GM19238 (cell line): Measurements from ENCODE around the gene DNAJB1.
A peak's percentile ranks its signal among the peaks of the same experiment; 100 is the strongest.
"Not testable (repeated sequence)": the region's sequence is repeated elsewhere in the genome, so short reads cannot be mapped to it uniquely, and the experiment has no call there.

ENCODE experiments used
- DNase-seq: peaks from one replicate; pipeline ENCODE4 v3.0.0; 2011; ENCODE audit warnings: low spot score; ENCODE audit not compliant: insufficient read length

Gene DNAJB1

DNA sequence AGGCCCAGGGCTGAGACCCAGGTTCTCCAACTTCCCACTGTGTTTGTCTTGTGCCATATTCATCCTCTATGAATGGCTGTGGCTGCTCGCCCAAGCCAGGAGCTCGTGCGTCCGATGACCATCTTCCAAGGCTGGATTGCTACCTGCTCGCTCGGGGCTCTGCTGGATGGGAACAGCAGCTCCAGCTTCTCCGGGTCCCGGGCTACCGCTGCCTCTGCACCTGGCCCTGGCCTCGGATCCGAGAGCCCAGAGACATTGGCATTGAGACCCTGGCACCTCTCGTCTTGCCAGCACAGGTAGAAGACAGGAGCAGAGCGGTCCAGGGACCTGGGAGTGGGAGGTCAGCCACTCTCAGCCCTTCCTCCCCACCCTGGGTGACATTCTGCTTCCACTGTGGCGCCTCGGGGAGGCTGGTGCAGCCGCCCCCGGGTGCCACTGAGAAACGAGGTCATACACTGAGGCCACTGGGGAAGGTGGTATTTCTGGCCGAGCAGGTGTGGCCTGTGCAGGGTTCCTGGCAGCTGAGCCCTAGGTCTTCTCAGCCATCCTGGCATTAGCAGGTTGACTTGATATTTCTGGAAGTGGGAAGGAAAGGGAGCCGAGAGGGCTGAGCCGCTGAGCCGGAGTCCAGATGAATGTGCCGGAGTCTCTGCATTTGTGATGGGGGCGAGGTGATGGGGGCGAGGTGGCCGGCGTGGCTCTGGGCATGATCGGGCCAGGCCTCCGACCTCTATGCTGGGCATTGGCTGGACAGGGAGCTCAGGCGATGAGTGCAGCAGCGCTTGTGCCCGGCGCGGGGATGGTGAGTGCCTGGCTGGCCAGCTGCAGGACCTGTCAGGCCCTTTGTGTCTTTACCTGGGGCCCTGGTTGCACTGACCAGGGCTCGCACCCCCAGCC, 35.1 kb upstream of the DNAJB1 start:
- no peak for DNase-seq

DNA sequence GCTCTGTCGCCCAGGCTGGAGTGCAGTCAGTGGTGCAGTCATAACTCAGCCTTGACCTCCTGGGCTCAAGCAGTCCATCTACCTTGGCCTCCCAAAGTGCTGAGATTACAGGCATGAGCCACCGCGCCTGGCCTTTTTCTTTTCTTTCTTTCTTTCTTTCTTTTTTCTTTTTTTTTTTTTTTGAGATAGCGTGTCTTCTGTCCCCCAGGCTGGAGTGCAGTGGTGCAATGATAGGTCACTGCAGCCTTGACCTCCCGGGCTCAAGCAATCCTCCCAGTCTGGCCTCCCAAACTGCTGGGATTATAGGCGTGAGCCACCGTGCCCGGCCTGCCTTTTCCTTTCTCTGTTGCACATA, 33.8 kb upstream of the DNAJB1 start:
- DNase-seq = not testable (repeated sequence)

DNA sequence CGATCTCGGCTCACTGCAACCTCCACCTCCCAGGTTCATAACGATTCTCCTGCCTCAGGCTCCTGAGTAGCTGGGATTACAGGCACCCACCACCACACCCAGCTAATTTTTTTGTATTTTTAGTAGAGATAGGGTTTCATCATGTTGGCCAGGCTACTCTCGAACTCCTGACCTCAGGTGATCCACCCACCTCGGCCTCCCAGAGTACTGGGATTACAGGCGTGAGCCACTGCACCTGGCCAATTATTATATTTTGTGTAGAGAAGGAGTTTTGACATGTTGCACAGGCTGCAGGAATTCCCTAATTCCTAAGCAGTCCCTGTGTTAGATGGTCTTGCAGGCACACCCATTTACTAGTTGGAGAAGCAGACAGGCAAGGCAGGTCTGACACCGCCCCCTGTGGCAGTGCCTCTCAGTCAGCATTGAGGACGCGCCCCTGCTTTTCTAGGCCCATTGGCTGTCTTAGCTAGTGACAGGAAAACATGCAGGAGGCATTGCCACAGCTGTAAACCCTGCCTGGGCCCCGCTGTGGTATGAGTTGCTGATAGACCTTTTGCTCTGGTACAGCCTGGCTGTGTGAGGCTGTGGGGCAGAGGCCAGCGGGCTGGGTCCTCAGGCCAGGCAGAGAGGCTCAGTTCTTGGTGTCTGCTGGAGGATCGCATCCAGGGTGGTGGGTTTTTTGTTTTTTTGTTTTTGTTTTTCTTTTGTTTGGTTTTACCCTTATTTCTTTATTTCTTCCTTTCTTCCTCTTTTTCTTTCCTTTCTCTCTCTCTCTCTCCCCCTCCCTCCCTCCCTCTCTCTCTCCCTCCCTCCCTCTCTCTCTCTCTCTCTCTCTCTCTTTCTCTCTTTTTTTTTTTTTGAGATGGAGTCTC, 33.2 kb upstream of the DNAJB1 start:
- DNase-seq = peak; percentile 59

DNA sequence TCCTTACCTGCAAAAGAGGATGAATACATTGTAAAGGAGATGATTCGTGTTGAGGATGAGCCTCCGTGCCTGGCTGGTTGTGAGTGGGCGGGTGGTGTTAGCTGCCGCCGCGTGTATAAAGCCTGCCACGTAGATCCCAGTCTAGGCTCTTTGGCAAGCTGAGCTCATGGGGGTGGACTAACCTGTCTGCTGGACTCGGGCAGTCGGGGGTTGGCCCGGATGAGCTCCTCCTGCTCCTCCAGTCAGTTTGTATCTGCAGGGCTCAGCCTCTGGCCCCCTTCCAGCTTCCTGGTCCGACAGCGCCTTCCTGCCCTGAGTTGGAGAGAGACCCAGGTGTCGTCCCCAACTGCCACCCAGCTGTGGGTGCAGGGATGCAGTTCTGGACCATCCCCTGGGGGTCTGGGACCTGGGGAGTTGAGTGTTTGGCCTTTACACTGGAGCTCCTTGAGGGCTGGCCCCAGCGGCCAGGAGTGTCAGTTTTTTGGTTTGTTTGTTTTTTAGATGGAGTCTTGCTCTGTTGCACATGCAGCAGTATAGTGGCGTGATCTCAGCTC, 32.1 kb upstream of the DNAJB1 start:
- DNase-seq = no peak

DNA sequence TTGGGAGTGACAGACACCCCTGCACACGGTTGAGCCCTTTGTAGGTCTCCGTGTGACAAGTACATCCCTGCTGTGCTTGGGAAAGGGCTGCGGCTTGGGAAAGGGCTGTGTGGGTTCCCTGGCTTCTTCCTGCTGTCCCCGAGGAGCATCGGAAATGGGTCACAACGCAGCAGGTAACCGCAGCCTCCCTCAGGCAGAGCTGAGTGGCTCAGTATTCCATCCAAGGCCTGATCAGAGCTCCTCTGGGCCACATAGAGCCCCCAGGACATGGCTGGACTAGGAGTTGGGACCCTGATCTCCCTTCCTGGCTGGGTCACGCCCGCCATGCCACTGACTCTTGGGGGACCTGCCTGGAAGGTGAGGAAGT, 27.5 kb upstream of the DNAJB1 start:
- DNase-seq = no peak

DNA sequence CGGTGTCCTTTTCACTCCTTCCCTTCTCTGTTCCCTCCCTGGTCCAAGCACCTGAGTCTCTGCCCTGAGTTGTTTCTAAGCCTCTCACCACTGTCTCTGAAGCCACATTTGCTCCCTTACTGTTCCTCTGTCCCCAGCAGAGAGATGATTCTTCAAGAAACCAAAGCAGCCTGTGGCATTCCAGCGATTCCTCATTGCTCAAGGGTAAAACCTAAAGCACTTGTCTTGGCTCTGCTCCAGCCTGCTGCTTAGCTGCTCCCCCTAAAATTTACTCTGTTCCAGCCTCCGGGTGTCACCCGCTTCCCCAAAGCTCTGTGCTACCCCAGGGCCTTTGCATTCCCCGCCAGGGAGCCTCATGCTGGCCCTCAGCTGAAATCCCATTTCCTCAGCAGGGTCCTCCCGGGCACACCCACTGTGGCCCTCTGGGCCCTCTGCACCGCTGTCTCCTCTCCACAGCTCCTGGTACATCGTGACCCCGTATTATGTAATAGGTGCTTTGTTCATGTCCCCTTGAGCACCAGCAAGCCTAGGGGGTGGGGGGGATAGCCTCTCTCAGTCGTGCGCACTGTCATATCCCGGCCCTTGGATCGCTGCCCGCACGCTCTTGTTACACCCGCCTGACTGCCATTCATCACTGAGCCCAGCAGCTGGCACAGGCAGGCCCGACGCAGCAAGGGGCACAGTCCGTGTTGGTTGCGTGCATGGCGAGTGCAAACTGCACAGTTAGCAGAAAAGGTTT, 26.9 kb upstream of the DNAJB1 start:
- no peak for DNase-seq

DNA sequence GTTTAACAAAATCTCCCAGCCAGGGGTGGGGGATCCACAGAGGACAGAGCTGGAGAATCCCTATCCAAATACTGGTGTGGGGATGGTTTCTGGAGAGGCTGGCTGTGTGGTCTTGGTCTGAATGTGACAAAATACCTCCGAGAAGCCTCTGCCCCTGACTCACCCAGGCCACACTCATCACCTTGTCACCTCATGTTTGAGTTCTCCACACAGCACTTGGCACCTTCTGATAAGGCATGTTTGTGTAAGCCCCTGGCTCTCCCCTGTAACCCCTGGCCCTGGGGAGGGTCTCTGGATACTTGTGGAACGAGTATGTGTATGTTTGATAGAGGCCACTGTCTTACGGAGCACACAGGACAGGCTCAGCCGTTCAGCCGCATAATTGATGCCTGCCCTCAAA, 25.9 kb upstream of the DNAJB1 start:
- no peak for DNase-seq

DNA sequence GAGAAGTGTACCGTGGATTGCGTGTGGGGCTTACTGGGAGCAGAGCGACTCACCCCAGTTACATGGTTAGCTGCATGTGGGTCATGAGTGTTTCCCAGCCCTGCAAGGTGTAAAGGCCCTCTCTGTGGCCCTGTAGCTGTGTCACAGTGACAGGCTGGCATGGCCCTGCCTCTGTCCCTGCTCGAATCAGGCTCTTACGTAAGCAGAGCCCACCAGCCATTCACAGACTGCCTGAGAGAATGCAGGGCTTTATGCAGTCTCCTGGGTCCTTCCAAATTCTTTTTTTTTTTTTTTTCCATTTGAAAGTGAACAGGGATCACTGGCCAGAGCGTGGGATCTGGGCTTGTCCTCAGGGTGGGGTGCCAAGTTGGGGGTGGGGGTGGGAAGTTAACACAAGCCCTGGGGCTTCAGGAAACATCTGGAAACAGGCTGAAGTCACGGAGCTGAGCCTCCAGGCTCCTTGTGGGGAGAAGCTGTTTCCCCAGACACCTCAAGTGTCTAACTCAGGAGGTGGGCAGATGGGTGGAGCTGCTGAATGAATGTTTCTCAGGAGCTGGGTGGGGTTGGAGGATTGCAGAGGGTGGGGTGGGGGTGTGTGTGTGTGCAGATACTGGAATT, 24.6 kb upstream of the DNAJB1 start:
- DNase-seq = no peak

DNA sequence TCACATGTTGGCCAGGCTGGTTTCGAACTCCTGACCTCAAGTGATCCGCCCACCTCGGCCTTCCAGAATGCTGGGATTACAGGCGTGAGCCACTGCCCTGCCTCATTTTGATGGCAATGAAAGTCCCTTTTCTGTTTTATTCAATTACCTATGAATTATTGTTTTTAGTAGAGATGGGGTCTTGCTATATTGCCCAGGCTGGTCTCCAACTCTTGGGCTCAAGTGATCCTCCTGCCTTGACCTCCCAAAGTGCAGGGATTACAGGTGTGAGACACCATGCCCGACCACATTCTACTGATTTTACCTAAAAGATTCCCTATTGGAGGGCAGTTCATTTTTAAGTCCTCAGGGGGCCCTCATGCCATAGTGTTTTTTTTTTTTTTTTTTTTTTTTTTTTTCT, 23.8 kb upstream of the DNAJB1 start:
- DNase-seq = not testable (repeated sequence)

DNA sequence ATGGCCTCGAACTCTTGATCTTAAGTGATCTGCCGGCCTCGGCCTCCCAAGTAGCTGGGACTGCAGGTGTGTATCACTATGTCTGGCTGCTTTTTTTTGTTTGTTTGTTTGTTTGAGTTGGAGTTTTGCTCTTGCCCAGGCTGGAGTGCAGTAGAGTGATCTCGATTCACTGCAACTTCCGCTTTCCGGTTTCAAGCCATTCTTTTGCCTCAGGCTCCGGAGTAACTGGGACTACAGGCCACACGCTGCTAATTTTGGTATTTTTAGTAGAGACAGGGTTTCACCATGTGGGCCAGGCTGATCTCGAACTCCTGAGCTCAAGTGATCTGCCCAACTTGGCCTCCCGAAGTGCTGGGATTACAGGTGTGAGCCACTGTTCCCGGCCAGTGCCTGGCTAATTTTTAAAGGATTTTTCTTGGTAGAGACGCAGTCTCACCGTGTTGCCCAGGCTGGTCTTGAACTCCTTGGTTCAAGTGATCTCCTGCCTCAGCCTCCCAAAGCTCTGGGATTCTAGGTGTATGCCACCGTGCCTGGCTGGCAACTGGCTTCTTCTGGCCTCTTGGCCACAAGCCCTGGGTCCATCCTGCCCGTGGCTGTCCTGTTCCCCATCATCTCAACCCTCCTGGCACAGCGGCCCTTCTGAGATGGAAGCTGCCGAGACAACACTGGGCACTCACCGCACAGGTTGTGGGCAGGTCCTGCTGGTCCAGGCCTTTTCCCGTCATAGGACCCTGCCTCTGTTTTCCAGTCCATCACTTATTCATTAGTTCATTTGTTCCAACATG, 22.7 kb upstream of the DNAJB1 start:
- no peak for DNase-seq

DNA sequence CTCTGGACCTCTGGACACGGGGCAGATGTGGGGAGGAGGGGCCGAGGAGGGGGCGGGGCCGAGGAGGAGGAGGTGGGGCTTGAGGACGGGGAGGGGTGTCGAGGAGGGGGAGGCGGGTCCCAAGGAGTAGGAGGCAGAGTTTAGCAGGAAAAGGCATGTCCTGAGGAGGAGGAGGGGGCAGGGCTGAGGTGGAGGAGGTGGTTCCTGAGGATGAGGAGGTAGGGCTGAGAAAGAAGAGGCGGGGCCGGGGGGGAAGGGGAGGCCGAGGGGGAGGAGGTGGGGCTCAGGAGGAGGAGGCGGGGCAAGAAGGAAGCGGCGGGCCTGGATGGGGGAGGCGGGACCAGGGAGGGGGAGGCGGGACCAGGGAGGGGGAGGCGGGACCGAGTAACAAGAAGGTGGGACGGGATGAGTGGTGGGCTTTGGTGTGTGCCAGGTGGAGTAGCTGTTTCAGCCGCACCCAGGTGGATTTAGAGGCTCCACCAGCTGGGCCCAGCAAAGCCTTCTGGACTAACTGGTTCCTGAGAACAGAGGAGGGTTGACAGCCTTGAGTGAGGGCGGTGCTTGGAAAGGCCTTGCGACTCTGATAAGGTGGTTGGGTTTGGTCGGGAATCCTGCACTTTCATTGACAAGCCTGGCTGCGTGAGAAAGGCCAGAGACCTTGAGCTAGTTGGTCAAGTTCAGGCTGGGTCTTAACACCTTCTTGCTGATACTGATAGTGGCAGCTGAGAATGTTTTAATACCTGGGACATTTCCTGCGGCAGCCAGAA, 18.9 kb upstream of the DNAJB1 start:
- DNase-seq = no peak

DNA sequence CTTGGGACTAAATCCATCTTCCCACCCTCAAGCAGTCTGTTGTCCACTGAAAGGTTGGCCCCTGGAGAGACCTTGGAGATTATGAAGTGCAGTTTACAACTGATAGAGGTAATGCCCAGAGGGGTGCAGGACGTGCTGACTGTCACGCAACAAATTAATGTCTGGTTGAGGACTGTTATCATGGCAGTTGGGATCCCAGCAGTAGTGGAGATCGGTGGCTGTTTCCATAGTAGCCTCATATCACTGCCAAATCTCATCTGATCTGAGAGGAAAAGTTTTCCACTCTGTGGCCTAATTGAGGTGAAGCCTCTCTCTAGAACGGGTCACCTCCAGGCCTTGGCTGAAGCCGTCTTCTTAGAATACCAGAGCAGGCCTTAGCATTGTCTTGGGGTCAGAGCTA, 15.3 kb upstream of the DNAJB1 start:
- no peak for DNase-seq

DNA sequence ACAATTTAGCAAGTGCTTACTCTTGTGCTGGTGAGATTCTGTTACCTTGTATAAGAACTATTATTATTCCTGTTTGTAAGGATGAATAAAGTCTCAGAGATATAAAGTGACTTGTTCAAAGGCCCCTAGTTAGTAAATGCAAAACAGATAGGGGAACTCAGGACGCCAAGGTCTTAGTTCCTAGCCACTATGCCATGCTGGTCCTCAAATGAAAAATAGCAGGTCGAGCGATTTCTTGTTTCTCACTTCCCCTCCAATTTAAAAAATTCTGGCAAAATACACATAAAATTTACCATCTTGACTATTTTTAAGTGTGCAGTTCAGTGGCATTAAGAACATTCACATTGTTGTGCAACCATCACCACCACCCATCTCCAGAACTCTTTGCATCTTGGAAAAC, 12.3 kb upstream of the DNAJB1 start:
- DNase-seq = no peak

DNA sequence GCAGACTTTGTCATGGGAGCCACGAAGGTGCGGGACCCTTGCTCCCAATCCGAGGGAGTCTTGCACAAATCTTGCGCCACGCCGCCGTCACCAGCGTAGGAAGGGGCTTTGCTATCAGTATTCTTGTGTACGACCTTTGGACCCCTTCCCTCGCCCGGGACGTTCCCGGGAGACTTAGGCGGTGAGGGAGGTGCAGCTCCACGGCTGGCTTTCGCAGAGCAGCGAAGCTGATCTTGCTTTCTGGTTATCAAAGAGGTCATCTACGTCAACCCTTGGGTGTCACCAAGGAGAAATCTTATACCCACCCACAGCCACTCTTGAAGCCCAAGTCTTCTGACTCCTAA, 11.8 kb upstream of the DNAJB1 start:
- DNase-seq = no peak

DNA sequence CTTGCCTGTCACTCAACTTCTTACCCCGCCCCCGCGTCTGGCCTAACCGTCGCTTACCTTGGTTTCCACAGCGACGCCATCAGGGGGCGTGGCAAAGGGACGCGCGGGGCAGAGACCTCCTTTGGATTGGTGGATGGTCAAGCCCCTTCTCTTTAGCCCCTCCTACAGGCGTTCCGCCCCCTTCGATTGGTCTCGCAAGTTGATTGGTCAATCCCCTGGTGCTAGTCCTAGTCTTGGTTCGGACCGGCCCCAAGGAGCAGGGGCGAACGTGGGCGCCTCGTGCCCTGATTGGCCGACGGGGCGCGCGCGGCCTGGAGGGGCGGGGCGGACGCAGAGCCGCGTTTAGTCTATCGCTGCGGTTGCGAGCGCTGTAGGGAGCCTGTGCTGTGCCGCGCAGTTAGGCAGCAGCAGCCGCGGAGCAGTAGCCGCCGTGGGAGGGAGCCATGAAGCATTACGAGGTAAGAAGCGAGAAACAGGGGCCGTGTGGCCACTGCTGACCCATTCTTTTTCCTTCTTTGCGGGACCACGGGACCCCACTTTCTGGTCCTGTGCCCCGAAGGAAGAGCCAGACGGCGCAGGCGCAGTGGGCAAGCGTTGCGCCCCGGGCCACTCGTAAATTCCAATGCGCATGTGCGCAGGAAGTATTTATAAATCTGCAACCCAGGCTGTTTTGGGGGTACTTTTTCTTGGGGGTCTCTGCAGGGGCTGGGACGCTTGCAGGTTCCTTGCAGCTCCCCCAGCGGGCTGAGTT, 11.2 kb upstream of the DNAJB1 start, which contains the start of gene TECR:
TECR (plus strand) TSS at position 341 of the 751 bp plus-strand sequence; CDS start at position 444, 103 bp downstream.
- peak; percentile 88 for DNase-seq

DNA sequence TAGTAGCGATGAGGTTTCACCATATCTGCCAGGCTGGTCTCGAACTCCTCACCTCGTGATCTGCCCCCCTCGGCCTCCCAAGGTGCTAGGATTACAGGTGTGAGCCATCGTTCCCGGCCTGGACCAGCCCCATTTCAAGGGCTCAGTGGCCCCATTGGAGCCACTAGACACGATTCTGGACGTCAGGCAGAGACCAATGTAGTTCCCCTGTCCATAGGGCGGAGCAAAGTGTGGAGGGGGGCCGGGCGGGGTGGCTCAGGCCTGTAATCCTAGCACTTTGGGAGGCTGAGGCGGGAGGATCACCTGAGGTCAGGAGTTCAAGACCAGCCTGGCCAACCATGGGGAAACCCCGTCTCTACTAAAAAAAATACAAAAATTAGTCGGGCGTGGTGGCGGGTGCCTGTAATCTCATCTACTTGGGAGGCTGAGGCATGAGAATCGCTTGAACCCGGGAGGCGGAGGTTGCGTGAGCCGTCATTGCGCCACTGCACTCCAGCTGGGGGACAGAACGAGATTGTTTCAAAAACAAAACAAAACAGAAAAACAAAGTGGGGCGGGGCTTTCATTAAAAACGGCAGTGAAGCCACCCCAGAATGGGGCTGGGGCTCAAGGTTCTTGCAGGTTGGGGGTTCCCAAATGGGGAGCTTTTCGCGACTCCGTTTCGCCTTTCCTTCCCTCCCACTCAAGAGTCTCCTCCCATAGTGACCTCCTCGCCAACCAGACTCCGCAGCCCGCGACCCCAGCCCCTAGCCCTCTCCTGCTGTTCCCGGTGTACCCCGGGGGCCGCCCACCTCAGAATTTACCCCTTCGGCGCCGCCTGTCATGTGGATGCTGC, 10.4 kb upstream of the DNAJB1 start:
- no peak for DNase-seq

DNA sequence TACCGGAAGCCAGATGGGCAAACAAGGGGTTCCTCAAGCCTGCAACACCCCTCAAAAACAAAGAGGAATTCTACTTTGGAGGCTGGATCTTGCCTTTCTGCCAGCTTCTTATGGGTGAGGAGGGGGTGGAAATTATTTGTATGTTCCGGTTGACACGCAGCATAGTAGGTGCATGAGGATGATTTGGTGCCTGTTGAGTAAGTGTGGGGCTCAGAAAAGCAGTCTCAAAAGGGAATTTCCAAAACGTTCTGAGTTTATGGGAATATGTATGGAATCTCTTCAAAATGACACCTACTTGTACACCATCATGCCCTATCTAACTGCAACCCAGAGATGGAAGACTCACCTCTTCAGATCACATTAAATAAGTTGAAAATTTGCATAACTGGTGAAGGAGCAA, 8.2 kb upstream of the DNAJB1 start:
- DNase-seq = no peak

DNA sequence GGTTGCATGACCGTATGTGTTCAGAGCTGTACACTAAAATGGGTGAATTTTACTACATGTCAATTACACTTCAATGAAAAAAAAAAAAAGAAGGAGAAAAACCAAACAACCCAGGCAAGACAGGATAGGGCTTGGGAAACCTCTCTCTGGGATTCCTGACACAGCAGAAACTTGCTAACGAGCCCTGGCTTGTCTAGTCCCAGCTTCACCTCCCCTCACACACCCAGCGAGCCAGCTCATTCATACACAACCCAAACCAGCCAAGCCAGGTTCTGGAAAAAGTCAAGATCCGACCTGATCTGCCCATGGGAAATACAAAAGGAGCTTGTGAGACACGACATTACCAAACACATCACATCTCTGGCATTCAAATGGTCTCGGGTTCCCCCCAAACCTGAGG, 7.5 kb upstream of the DNAJB1 start:
- DNase-seq = no peak
